HEK293 (cell line): Measurements from ENCODE around the gene ZNF316.

Experiments
- CTCF ChIA-PET: fragments of 350-600 bp; formaldehyde crosslinking; extraction: SDS; loops from one replicate; lab custom pipeline; 2021; ENCODE audit warnings: antibody characterized with exemption; lab: Yijun Ruan, JAX
- POLR2A ChIA-PET: fragments of 300-600 bp; formaldehyde crosslinking; extraction: SDS; loops from one replicate; lab custom pipeline; 2020; ENCODE audit warnings: antibody characterized with exemption, inconsistent platforms; lab: Yijun Ruan, JAX
- H3K27ac ChIP-seq: fragments of 200-500 bp; sonication (Bioruptor generic); 2 replicates; pipeline ENCODE4 v1.5.1; 2014; ENCODE audit warnings: low read depth, low read length, control low read depth, inconsistent platforms; ENCODE audit errors: extremely low read depth
- H3K36me3 ChIP-seq, 2 experiments: fragments of 200-500 bp in 1 of 2; sonication (Bioruptor generic) in 1 of 2; 1 replicate in 1 of 2; 2 replicates in 1 of 2; pipeline ENCODE4 v1.5.1; 2014 to 2017; ENCODE audit warnings: inconsistent platforms in 2 of 2, low read length in 2 of 2; ENCODE audit not compliant: control insufficient read depth in 2 of 2, insufficient read depth in 1 of 2
- H3K4me1 ChIP-seq: fragments of 200-500 bp; sonication (Bioruptor generic); 2 replicates; pipeline ENCODE4 v1.5.1; 2014; ENCODE audit warnings: mild to moderate bottlenecking, low read length, inconsistent platforms; ENCODE audit not compliant: control insufficient read depth, insufficient read depth
- H3K4me3 ChIP-seq: 2 replicates; pipeline ENCODE4 v1.5.1; 2011; ENCODE audit warnings: low read depth, mild to moderate bottlenecking, control low read depth, low read length, moderate library complexity
- H3K9me3 ChIP-seq: fragments of 200-500 bp; sonication (Bioruptor generic); 2 replicates; pipeline ENCODE4 v1.5.1; 2014; ENCODE audit warnings: low read depth, low read length, inconsistent platforms; ENCODE audit not compliant: control insufficient read depth, insufficient read depth
- HOXA7 ChIP-seq: sonication (generic); formaldehyde crosslinking; IDR thresholded peaks from 2 replicates; pipeline ENCODE4 v1.8.1; 2022; ENCODE audit warnings: missing genetic modification reagents, borderline replicate concordance
- IKZF3 ChIP-seq: fragments of 450-650 bp; IDR thresholded peaks from 2 replicates; pipeline ENCODE4 v1.5.0; 2018; ENCODE audit warnings: missing biosample characterization, mild to moderate bottlenecking, missing genetic modification characterization, moderate library complexity
- KLF7 ChIP-seq: fragments of 450-650 bp; formaldehyde crosslinking; IDR thresholded peaks from 2 replicates; pipeline ENCODE4 v1.5.1; 2016; ENCODE audit warnings: missing biosample characterization, missing genetic modification characterization, borderline replicate concordance
- ZBTB1 ChIP-seq: fragments of 450-650 bp; formaldehyde crosslinking; IDR thresholded peaks from 2 replicates; pipeline ENCODE4 v1.5.1; 2016; ENCODE audit warnings: missing biosample characterization, missing genetic modification characterization
- ZBTB21 ChIP-seq: fragments of 450-650 bp; formaldehyde crosslinking; IDR thresholded peaks from 2 replicates; pipeline ENCODE4 v1.5.1; 2017; ENCODE audit warnings: missing biosample characterization, missing genetic modification characterization
- ZBTB48 ChIP-seq: fragments of 450-650 bp; formaldehyde crosslinking; IDR thresholded peaks from 2 replicates; pipeline ENCODE4 v1.5.1; 2016; ENCODE audit warnings: missing biosample characterization, missing genetic modification characterization
- ZNF23 ChIP-seq: fragments of 450-650 bp; formaldehyde crosslinking; IDR thresholded peaks from 2 replicates; pipeline ENCODE4 v1.5.1; 2016; ENCODE audit warnings: missing biosample characterization, missing genetic modification characterization, borderline replicate concordance
- ZNF423 ChIP-seq: fragments of 450-650 bp; formaldehyde crosslinking; IDR thresholded peaks from 2 replicates; pipeline ENCODE4 v1.5.1; 2016; ENCODE audit warnings: missing biosample characterization, missing genetic modification characterization
- ZNF544 ChIP-seq: fragments of 450-650 bp; formaldehyde crosslinking; IDR thresholded peaks from 2 replicates; pipeline ENCODE4 v1.5.0; 2017; ENCODE audit warnings: missing biosample characterization, missing genetic modification characterization
- ZNF555 ChIP-seq: fragments of 450-650 bp; formaldehyde crosslinking; conservative IDR thresholded peaks from 2 replicates; pipeline ENCODE4 v1.5.1; 2017; ENCODE audit warnings: missing biosample characterization, mild to moderate bottlenecking, missing genetic modification characterization, inconsistent platforms
- ZNF596 ChIP-seq: fragments of 450-650 bp; IDR thresholded peaks from 2 replicates; pipeline ENCODE4 v1.5.0; 2018; ENCODE audit warnings: missing biosample characterization, mild to moderate bottlenecking, missing genetic modification characterization, moderate library complexity
- ZNF747 ChIP-seq: fragments of 450-650 bp; formaldehyde crosslinking; IDR thresholded peaks from 2 replicates; pipeline ENCODE4 v1.5.1; 2016; ENCODE audit warnings: missing biosample characterization, missing genetic modification characterization
- ZNF768 ChIP-seq: fragments of 450-650 bp; formaldehyde crosslinking; IDR thresholded peaks from 2 replicates; pipeline ENCODE4 v1.5.1; 2018; ENCODE audit warnings: missing biosample characterization, mild to moderate bottlenecking, missing genetic modification characterization
- TF ChIP-seq, protein P1 (sequence below): fragments of 450-650 bp; formaldehyde crosslinking; IDR thresholded peaks from 2 replicates; pipeline ENCODE4 v1.5.1; 2016; ENCODE audit warnings: missing biosample characterization, missing genetic modification characterization
- TF ChIP-seq, protein P2 (sequence below): fragments of 450-650 bp; IDR thresholded peaks from 2 replicates; pipeline ENCODE4 v1.5.1; 2018; ENCODE audit warnings: missing biosample characterization, mild to moderate bottlenecking, missing genetic modification characterization
- TF ChIP-seq, protein P3 (sequence below): fragments of 450-650 bp; formaldehyde crosslinking; IDR thresholded peaks from 2 replicates; pipeline ENCODE4 v1.5.1; 2017; ENCODE audit warnings: missing biosample characterization, missing genetic modification characterization
- TF ChIP-seq, protein P4 (sequence below): fragments of 450-650 bp; formaldehyde crosslinking; IDR thresholded peaks from 2 replicates; pipeline ENCODE4 v1.5.1; 2016; ENCODE audit warnings: missing biosample characterization, missing genetic modification characterization
- TF ChIP-seq, protein P5 (sequence below): fragments of 450-650 bp; formaldehyde crosslinking; IDR thresholded peaks from 2 replicates; pipeline ENCODE4 v1.5.1; 2016; ENCODE audit warnings: missing biosample characterization, missing genetic modification characterization
- TF ChIP-seq, protein P6 (sequence below): fragments of 450-650 bp; formaldehyde crosslinking; IDR thresholded peaks from 2 replicates; pipeline ENCODE4 v1.5.1; 2016; ENCODE audit warnings: missing biosample characterization, missing genetic modification characterization
- TF ChIP-seq, protein P7 (sequence below): fragments of 450-650 bp; formaldehyde crosslinking; IDR thresholded peaks from 2 replicates; pipeline ENCODE4; 2016; ENCODE audit warnings: missing biosample characterization, missing genetic modification characterization
- TF ChIP-seq, protein P8 (sequence below): fragments of 450-650 bp; formaldehyde crosslinking; IDR thresholded peaks from 2 replicates; pipeline ENCODE4 v1.5.1; 2016; ENCODE audit warnings: missing biosample characterization, missing genetic modification characterization, low read depth
- TF ChIP-seq, protein P9 (sequence below): fragments of 450-650 bp; formaldehyde crosslinking; IDR thresholded peaks from 2 replicates; pipeline ENCODE4 v1.5.1; 2016; ENCODE audit warnings: missing biosample characterization, missing genetic modification characterization

The ZNF316 gene

DNA sequence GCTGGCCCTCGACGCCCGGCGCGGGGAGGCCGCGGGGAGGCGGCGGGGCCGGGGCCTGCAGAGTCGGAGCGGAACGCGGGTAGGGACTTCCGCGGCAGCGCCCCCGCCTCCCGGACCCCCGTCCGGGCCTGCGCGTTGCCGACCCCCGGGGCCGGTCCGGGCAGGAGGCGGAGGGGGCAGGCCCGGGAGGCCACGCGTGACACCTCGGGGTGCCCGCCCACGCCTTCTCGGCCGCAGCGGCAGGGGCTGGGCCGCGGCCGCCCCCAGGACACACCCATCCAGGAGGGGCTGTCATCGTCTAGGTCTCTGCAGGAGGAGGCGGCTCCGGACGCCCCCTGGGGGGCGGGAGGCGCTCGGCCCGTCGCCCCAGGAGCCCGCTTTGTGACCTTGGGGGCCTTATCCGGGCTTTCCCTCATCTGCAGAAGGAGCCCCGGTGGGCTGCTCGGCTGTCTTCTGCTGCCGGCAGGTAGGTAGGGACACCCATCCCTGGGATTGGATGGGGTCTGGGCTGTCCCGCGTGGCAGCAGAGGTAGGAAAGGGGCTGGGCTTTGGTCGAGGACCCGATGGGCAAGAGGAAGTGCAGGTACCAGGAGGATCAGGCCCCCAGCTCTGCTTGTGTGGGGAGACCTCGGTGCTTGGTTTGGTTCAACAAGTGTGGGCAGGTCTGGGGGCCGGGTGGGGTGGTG lies 569 bp downstream of the ZNF316 start:
- Histone ChIP-seq H3K4me1 (no peaks in the 10 kb centered on the region), H3K9me3 (no peaks in the 10 kb centered on the region), H3K36me3 (peaks cover 0 to 37% of the 10 kb centered on the region in 2 experiments; a peak in 2 of 3 replicates), H3K27ac (peak overlapping the region; percentile 66; the same call in 1 of the 2 replicates), H3K4me3 (peak overlapping the region; percentile 78)
- ChIA-PET CTCF (no interaction called here), POLR2A (interaction anchor here (0.6 to 1.0 kb wide), 2 partner anchors 26 to 48 kb away, joined by 3 read pairs; partner anchors contain the start of gene INTS15)
- TF ChIP-seq, protein P1, sequence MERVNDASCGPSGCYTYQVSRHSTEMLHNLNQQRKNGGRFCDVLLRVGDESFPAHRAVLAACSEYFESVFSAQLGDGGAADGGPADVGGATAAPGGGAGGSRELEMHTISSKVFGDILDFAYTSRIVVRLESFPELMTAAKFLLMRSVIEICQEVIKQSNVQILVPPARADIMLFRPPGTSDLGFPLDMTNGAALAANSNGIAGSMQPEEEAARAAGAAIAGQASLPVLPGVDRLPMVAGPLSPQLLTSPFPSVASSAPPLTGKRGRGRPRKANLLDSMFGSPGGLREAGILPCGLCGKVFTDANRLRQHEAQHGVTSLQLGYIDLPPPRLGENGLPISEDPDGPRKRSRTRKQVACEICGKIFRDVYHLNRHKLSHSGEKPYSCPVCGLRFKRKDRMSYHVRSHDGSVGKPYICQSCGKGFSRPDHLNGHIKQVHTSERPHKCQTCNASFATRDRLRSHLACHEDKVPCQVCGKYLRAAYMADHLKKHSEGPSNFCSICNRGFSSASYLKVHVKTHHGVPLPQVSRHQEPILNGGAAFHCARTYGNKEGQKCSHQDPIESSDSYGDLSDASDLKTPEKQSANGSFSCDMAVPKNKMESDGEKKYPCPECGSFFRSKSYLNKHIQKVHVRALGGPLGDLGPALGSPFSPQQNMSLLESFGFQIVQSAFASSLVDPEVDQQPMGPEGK (tag by site-specific recombination): 0 out of 2 replicates have a peak, but pooled peaks have one; percentile 30
- TF ChIP-seq ZNF544 (tag by site-specific recombination) (no peak), ZNF423 (tag by site-specific recombination) (peak; percentile 38; the same call in 1 of the 2 replicates), KLF7 (tag by site-specific recombination) (no peak), ZNF23 (tag by site-specific recombination) (no peak), ZNF596 (tag by site-specific recombination) (no peak), HOXA7 (no peak), ZNF768 (tag by site-specific recombination) (no peak), IKZF3 (tag by site-specific recombination) (no peak), ZBTB48 (tag by site-specific recombination) (no peak), ZBTB1 (no peak), ZNF747 (tag by site-specific recombination) (no peak), ZBTB21 (tag by site-specific recombination) (no peak), ZNF555 (no peak)
- TF ChIP-seq, protein P2, sequence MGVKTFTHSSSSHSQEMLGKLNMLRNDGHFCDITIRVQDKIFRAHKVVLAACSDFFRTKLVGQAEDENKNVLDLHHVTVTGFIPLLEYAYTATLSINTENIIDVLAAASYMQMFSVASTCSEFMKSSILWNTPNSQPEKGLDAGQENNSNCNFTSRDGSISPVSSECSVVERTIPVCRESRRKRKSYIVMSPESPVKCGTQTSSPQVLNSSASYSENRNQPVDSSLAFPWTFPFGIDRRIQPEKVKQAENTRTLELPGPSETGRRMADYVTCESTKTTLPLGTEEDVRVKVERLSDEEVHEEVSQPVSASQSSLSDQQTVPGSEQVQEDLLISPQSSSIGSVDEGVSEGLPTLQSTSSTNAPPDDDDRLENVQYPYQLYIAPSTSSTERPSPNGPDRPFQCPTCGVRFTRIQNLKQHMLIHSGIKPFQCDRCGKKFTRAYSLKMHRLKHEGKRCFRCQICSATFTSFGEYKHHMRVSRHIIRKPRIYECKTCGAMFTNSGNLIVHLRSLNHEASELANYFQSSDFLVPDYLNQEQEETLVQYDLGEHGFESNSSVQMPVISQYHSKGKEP: no peak
- TF ChIP-seq, protein P3, sequence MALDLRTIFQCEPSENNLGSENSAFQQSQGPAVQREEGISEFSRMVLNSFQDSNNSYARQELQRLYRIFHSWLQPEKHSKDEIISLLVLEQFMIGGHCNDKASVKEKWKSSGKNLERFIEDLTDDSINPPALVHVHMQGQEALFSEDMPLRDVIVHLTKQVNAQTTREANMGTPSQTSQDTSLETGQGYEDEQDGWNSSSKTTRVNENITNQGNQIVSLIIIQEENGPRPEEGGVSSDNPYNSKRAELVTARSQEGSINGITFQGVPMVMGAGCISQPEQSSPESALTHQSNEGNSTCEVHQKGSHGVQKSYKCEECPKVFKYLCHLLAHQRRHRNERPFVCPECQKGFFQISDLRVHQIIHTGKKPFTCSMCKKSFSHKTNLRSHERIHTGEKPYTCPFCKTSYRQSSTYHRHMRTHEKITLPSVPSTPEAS (tag by site-specific recombination): no peak
- TF ChIP-seq, protein P4, sequence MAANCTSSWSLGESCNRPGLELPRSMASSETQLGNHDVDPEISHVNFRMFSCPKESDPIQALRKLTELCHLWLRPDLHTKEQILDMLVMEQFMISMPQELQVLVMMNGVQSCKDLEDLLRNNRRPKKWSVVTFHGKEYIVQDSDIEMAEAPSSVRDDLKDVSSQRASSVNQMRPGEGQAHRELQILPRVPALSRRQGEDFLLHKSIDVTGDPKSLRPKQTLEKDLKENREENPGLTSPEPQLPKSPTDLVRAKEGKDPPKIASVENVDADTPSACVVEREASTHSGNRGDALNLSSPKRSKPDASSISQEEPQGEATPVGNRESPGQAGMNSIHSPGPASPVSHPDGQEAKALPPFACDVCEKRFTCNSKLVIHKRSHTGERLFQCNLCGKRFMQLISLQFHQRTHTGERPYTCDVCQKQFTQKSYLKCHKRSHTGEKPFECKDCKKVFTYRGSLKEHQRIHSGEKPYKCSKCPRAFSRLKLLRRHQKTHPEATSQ (tag by site-specific recombination): no peak
- TF ChIP-seq, protein P5, sequence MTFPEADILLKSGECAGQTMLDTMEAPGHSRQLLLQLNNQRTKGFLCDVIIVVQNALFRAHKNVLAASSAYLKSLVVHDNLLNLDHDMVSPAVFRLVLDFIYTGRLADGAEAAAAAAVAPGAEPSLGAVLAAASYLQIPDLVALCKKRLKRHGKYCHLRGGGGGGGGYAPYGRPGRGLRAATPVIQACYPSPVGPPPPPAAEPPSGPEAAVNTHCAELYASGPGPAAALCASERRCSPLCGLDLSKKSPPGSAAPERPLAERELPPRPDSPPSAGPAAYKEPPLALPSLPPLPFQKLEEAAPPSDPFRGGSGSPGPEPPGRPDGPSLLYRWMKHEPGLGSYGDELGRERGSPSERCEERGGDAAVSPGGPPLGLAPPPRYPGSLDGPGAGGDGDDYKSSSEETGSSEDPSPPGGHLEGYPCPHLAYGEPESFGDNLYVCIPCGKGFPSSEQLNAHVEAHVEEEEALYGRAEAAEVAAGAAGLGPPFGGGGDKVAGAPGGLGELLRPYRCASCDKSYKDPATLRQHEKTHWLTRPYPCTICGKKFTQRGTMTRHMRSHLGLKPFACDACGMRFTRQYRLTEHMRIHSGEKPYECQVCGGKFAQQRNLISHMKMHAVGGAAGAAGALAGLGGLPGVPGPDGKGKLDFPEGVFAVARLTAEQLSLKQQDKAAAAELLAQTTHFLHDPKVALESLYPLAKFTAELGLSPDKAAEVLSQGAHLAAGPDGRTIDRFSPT (tag by site-specific recombination): no peak
- TF ChIP-seq, protein P6, sequence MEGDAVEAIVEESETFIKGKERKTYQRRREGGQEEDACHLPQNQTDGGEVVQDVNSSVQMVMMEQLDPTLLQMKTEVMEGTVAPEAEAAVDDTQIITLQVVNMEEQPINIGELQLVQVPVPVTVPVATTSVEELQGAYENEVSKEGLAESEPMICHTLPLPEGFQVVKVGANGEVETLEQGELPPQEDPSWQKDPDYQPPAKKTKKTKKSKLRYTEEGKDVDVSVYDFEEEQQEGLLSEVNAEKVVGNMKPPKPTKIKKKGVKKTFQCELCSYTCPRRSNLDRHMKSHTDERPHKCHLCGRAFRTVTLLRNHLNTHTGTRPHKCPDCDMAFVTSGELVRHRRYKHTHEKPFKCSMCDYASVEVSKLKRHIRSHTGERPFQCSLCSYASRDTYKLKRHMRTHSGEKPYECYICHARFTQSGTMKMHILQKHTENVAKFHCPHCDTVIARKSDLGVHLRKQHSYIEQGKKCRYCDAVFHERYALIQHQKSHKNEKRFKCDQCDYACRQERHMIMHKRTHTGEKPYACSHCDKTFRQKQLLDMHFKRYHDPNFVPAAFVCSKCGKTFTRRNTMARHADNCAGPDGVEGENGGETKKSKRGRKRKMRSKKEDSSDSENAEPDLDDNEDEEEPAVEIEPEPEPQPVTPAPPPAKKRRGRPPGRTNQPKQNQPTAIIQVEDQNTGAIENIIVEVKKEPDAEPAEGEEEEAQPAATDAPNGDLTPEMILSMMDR (tag by site-specific recombination): peak; percentile 52; the same call in 1 of the 2 replicates
- TF ChIP-seq, protein P7, sequence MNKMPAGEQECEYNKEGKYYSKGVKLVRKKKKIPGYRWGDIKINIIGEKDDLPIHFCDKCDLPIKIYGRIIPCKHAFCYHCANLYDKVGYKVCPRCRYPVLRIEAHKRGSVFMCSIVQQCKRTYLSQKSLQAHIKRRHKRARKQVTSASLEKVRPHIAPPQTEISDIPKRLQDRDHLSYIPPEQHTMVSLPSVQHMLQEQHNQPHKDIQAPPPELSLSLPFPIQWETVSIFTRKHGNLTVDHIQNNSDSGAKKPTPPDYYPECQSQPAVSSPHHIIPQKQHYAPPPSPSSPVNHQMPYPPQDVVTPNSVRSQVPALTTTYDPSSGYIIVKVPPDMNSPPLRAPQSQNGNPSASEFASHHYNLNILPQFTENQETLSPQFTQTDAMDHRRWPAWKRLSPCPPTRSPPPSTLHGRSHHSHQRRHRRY (tag by site-specific recombination): no peak
- TF ChIP-seq, protein P8, sequence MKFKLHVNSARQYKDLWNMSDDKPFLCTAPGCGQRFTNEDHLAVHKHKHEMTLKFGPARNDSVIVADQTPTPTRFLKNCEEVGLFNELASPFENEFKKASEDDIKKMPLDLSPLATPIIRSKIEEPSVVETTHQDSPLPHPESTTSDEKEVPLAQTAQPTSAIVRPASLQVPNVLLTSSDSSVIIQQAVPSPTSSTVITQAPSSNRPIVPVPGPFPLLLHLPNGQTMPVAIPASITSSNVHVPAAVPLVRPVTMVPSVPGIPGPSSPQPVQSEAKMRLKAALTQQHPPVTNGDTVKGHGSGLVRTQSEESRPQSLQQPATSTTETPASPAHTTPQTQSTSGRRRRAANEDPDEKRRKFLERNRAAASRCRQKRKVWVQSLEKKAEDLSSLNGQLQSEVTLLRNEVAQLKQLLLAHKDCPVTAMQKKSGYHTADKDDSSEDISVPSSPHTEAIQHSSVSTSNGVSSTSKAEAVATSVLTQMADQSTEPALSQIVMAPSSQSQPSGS (tag by site-specific recombination): no peak
- TF ChIP-seq, protein P9, sequence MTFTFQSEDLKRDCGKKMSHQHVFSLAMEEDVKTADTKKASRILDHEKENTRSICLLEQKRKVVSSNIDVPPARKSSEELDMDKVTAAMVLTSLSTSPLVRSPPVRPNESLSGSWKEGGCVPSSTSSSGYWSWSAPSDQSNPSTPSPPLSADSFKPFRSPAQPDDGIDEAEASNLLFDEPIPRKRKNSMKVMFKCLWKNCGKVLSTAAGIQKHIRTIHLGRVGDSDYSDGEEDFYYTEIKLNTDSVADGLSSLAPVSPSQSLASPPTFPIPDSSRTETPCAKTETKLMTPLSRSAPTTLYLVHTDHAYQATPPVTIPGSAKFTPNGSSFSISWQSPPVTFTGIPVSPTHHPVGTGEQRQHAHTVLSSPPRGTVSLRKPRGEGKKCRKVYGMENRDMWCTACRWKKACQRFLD (tag by site-specific recombination): no peak
